CD4-positive, CD25-positive, alpha-beta regulatory T cell (primary cell): Measurements from ENCODE around the gene ZNF672. TPM values are rescaled to one million over a fixed set of nuclear protein-coding genes. Genes with fewer than 3 reads are reported as not detected.

Source experiments
- ATAC-seq, 2 donors: fragments of 150-1000 bp; cut with Tn5 transposase; one replicate each; pipeline ENCODE4 v1.10.0; 2021; ENCODE audit warnings: low read depth in 2 of 2, moderate number of reproducible peaks in 2 of 2, moderate library complexity in 1 of 2
- DNase-seq, 3 donors: peaks; one replicate each; pipeline versions ENCODE4 v3.0.0 to v3.0.0-alpha.2; 2012 to 2022; ENCODE audit warnings: mixed read lengths in 1 of 3
- H3K27ac ChIP-seq: one replicate; pipeline ENCODE4 v1.7.0; 2013; ENCODE audit warnings: mild to moderate bottlenecking, low read length; ENCODE audit not compliant: insufficient read depth, poor library complexity, severe bottlenecking
- H3K27me3 ChIP-seq: one replicate; pipeline ENCODE4 v1.7.0; 2013; ENCODE audit warnings: low read length; ENCODE audit not compliant: control insufficient read depth, insufficient read depth
- H3K36me3 ChIP-seq: one replicate; pipeline ENCODE4 v1.7.0; 2013; ENCODE audit warnings: mild to moderate bottlenecking, low read length, moderate library complexity; ENCODE audit not compliant: control insufficient read depth, insufficient read depth
- H3K4me1 ChIP-seq: 2 replicates; pipeline ENCODE4 v1.7.0; 2013; ENCODE audit warnings: mild to moderate bottlenecking, low read length; ENCODE audit not compliant: insufficient read depth, control insufficient read depth, poor library complexity, severe bottlenecking
- H3K4me3 ChIP-seq: one replicate; pipeline ENCODE4 v1.7.0; 2013; ENCODE audit warnings: low read depth, mild to moderate bottlenecking, low read length, moderate library complexity
- H3K9me3 ChIP-seq, 2 experiments: 1 replicate in 1 of 2; 2 replicates in 1 of 2; pipeline ENCODE4 v1.7.0; 2013; ENCODE audit warnings: low read length in 2 of 2, mild to moderate bottlenecking in 1 of 2, moderate library complexity in 1 of 2; ENCODE audit not compliant: control insufficient read depth in 2 of 2
- H3K27ac Mint-ChIP-seq, 3 donors: one replicate each; pipeline ENCODE4 v1.8.0; 2020 to 2022; ENCODE audit warnings: mild to moderate bottlenecking in 3 of 3, mixed read lengths in 3 of 3, moderate library complexity in 2 of 3
- H3K27me3 Mint-ChIP-seq: one replicate; pipeline ENCODE4 v1.8.0; 2022; ENCODE audit warnings: mild to moderate bottlenecking, mixed read lengths
- H3K36me3 Mint-ChIP-seq: one replicate; pipeline ENCODE4 v1.8.0; 2020; ENCODE audit warnings: mixed read lengths
- H3K4me1 Mint-ChIP-seq, 4 donors: one replicate each; pipeline ENCODE4 v1.8.0; 2020 to 2022; ENCODE audit warnings: mixed read lengths in 4 of 4, mild to moderate bottlenecking in 1 of 4
- H3K4me3 Mint-ChIP-seq, 4 donors: one replicate each; pipeline ENCODE4 v1.8.0; 2020 to 2022; ENCODE audit warnings: mild to moderate bottlenecking in 4 of 4, mixed read lengths in 4 of 4, moderate library complexity in 3 of 4
- H3K9me3 Mint-ChIP-seq, 7 donors: one replicate each; pipeline ENCODE4 v1.8.0; 2020 to 2022; ENCODE audit warnings: mixed read lengths in 7 of 7, mild to moderate bottlenecking in 3 of 7, moderate library complexity in 2 of 7
- polyA plus RNA-seq, 4 donors: library from polyadenylated mRNA; unstranded; fragments of 300-500 nt; fragmentation: Illumina TruSeq; gene quantifications; one replicate each; pipeline ENCODE4 v1.2.3, GENCODE V29; 2021
- total RNA-seq: library from RNA; stranded (reverse); gene quantifications from one replicate; pipeline ENCODE4 v1.2.3, GENCODE V29; 2022

The ZNF672 gene
- total and polyA plus RNA-seq, 5 donors from 2014 or later: 24.8 to 39.1 (median 29.9) TPM

- H3K4me1 Mint-ChIP-seq: peaks cover 21 to 77% (median 41%) of the 10 kb centered on the region in 4 donors
- DNase-seq: no peak
- Histone ChIP-seq H3K4me3 (no peak overlapping the region), H3K27me3 (no peaks in the 10 kb centered on the region), H3K27ac (no peak overlapping the region), H3K9me3 (no peaks in the 10 kb centered on the region), H3K4me1 (peaks cover 39% of the 10 kb centered on the region), H3K36me3 (no peaks in the 10 kb centered on the region)
- peak overlapping the region in 3 of 4 donors; percentile 94 to 98 (median 95) for H3K4me3 Mint-ChIP-seq
- H3K9me3 Mint-ChIP-seq: no peaks in the 10 kb centered on the region
- H3K27me3 Mint-ChIP-seq: no peaks in the 10 kb centered on the region
- no peak for ATAC-seq
- peaks cover 5% of the 10 kb centered on the region for H3K36me3 Mint-ChIP-seq
- peak overlapping the region; percentile 42 to 99 (median 93) for H3K27ac Mint-ChIP-seq
Observed at GRCh38 chr1:248860007-248860406, 22.0 kb downstream of the ZNF672 start.

- peak overlapping the region in 1 of 3 donors; percentile 94 for H3K27ac Mint-ChIP-seq
- Histone ChIP-seq H3K9me3 (no peaks in the 10 kb centered on the region), H3K4me3 (no peak overlapping the region), H3K36me3 (no peaks in the 10 kb centered on the region), H3K4me1 (peaks cover 39% of the 10 kb centered on the region), H3K27me3 (no peaks in the 10 kb centered on the region), H3K27ac (no peak overlapping the region)
- H3K27me3 Mint-ChIP-seq: no peaks in the 10 kb centered on the region
- no peak for ATAC-seq
- H3K4me3 Mint-ChIP-seq: peak overlapping the region; percentile 30 to 98 (median 72)
- no peak for DNase-seq
- H3K36me3 Mint-ChIP-seq: no peaks in the 10 kb centered on the region
- H3K4me1 Mint-ChIP-seq: peaks cover 21 to 67% (median 32%) of the 10 kb centered on the region in 4 donors
- no peaks in the 10 kb centered on the region for H3K9me3 Mint-ChIP-seq
Observed at GRCh38 chr1:248861616-248862015, 23.6 kb downstream of the ZNF672 start.

- peaks cover 35% of the 10 kb centered on the region for H3K4me1 ChIP-seq
- peak overlapping the region; percentile 64 for H3K27ac ChIP-seq
- H3K27me3 ChIP-seq: no peaks in the 10 kb centered on the region
- DNase-seq (no peak), ATAC-seq (peak; percentile 1 to 15)
- peak overlapping the region; percentile 92 to 98 (median 95) for H3K4me3 Mint-ChIP-seq
- H3K9me3 ChIP-seq: no peaks in the 10 kb centered on the region
- H3K27ac Mint-ChIP-seq: peak overlapping the region; percentile 69 to 94 (median 92)
- peaks cover 21 to 57% (median 30%) of the 10 kb centered on the region in 4 donors for H3K4me1 Mint-ChIP-seq
- no peaks in the 10 kb centered on the region for H3K36me3 ChIP-seq
- H3K36me3 Mint-ChIP-seq: no peaks in the 10 kb centered on the region
- H3K4me3 ChIP-seq: peak overlapping the region; percentile 75
- H3K9me3 Mint-ChIP-seq: no peaks in the 10 kb centered on the region
- no peaks in the 10 kb centered on the region for H3K27me3 Mint-ChIP-seq
Observed at GRCh38 chr1:248862695-248862997, 24.6 kb downstream of the ZNF672 start.

- peak overlapping the region; percentile 75 for H3K4me3 ChIP-seq
- peak overlapping the region; percentile 69 to 94 (median 94) for H3K27ac Mint-ChIP-seq
- DNase-seq (peak; percentile 75 to 88 (median 82)), ATAC-seq (peak; percentile 52)
- H3K36me3 ChIP-seq: no peaks in the 10 kb centered on the region
- no peaks in the 10 kb centered on the region for H3K27me3 Mint-ChIP-seq
- peaks cover 29% of the 10 kb centered on the region for H3K4me1 ChIP-seq
- peaks cover 21 to 51% (median 30%) of the 10 kb centered on the region in 4 donors for H3K4me1 Mint-ChIP-seq
- no peaks in the 10 kb centered on the region for H3K9me3 Mint-ChIP-seq
- peak overlapping the region; percentile 64 for H3K27ac ChIP-seq
- H3K4me3 Mint-ChIP-seq: peak overlapping the region; percentile 92 to 98 (median 95)
- H3K36me3 Mint-ChIP-seq: no peaks in the 10 kb centered on the region
- no peaks in the 10 kb centered on the region for H3K27me3 ChIP-seq
- H3K9me3 ChIP-seq: no peaks in the 10 kb centered on the region
Observed at GRCh38 chr1:248862998-248863881, 25.2 kb downstream of the ZNF672 start.

- H3K4me1 Mint-ChIP-seq: peaks cover 9 to 33% (median 20%) of the 10 kb centered on the region in 4 donors
- H3K36me3 Mint-ChIP-seq: peaks cover 7% of the 10 kb centered on the region
- H3K27me3 Mint-ChIP-seq: peaks cover 19% of the 10 kb centered on the region
- Histone ChIP-seq H3K4me3 (no peak overlapping the region), H3K36me3 (no peaks in the 10 kb centered on the region), H3K9me3 (no peaks in the 10 kb centered on the region), H3K4me1 (peaks cover 17% of the 10 kb centered on the region), H3K27me3 (no peaks in the 10 kb centered on the region), H3K27ac (no peak overlapping the region)
- no peak for DNase-seq
- no peak for ATAC-seq
- peak overlapping the region in 1 of 3 donors; percentile 68 for H3K27ac Mint-ChIP-seq
- H3K4me3 Mint-ChIP-seq: peak overlapping the region in 3 of 4 donors; percentile 42 to 49 (median 44)
- peaks cover 0 to 8% (median 0%) of the 10 kb centered on the region in 7 donors for H3K9me3 Mint-ChIP-seq
Observed at GRCh38 chr1:248871837-248872401, 33.9 kb downstream of the ZNF672 start.

DNA sequence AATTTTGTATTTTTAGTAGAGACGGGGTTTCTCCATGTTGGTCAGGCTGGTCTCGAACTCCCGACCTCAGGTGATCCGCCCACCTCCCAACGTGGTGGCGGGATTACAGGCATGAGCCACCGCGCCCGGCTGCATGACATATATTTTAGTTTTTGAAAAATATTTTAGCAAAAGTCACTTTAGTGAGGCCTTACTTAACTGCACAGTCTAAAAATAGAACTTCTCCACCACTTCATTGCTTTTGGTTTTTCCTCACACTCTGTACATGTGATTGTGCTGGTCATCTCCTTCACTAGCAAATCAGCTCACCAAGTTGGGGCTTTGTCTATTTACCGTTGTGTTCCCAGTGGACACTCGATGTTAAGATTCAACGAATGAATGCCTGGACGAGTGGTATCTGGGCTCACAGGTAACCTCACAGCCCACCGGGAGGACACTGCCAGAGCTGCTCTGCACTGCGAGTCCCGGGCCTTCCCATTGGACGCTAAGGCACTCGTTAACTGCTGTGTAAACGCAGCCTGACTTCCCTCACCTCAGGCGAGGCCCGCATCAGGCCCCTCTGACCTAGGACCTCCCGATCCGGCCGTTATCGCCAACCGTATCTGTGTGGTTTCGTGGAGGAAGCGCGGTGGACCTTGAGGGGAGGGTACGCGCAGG, 34.9 kb downstream of the ZNF672 start:
- ATAC-seq: peak in 1 of 2 donors; percentile 23
- no peaks in the 10 kb centered on the region for H3K36me3 ChIP-seq
- H3K36me3 Mint-ChIP-seq: peaks cover 7% of the 10 kb centered on the region
- H3K27me3 ChIP-seq: no peaks in the 10 kb centered on the region
- H3K4me3 Mint-ChIP-seq: peak overlapping the region; percentile 91 to 98 (median 97)
- peaks cover 0 to 8% (median 0%) of the 10 kb centered on the region in 7 donors for H3K9me3 Mint-ChIP-seq
- H3K4me1 Mint-ChIP-seq: peaks cover 9 to 38% (median 20%) of the 10 kb centered on the region in 4 donors
- peaks cover 23% of the 10 kb centered on the region for H3K27me3 Mint-ChIP-seq
- H3K27ac ChIP-seq: peak overlapping the region; percentile 87
- no peaks in the 10 kb centered on the region for H3K9me3 ChIP-seq
- peaks cover 17% of the 10 kb centered on the region for H3K4me1 ChIP-seq
- peak overlapping the region; percentile 91 for H3K4me3 ChIP-seq
- DNase-seq: peak; percentile 27 to 49 (median 39)
- H3K27ac Mint-ChIP-seq: peak overlapping the region; percentile 97 to 100 (median 98)

- peak overlapping the region; percentile 91 for H3K4me3 ChIP-seq
- H3K4me1 ChIP-seq: peaks cover 17% of the 10 kb centered on the region
- Mint-ChIP-seq H3K27ac (peak overlapping the region; percentile 97 to 100 (median 98)), H3K36me3 (peaks cover 7% of the 10 kb centered on the region), H3K27me3 (peaks cover 23% of the 10 kb centered on the region), H3K9me3 (peaks cover 0 to 8% (median 0%) of the 10 kb centered on the region in 7 donors), H3K4me3 (peak overlapping the region; percentile 91 to 98 (median 97)), H3K4me1 (peaks cover 9 to 41% (median 20%) of the 10 kb centered on the region in 4 donors)
- H3K36me3 ChIP-seq: no peaks in the 10 kb centered on the region
- peak; percentile 78 to 90 (median 87) for DNase-seq
- peak overlapping the region; percentile 87 for H3K27ac ChIP-seq
- ATAC-seq: peak; percentile 70 to 80
- no peaks in the 10 kb centered on the region for H3K9me3 ChIP-seq
- no peaks in the 10 kb centered on the region for H3K27me3 ChIP-seq
Observed at GRCh38 chr1:248873409-248873992, 35.5 kb downstream of the ZNF672 start.
